Osteocyte (in vitro differentiated cells): Measurements from ENCODE around the gene DIAPH3. TPM values are rescaled to one million over a fixed set of nuclear protein-coding genes. Genes with fewer than 3 reads are reported as not detected.
"Not testable (repeated sequence)": the region's sequence is repeated elsewhere in the genome, so short reads cannot be mapped to it uniquely, and the experiment has no call there.

Source experiments
- DNase-seq: peaks from one replicate; pipeline ENCODE4 v3.0.0; 2021; ENCODE audit warnings: mixed read lengths; ENCODE audit not compliant: unreplicated experiment; ENCODE audit errors: extremely low spot score
- H3K27ac Mint-ChIP-seq: one replicate; pipeline ENCODE4 v1.8.0; 2021; ENCODE audit warnings: mild to moderate bottlenecking, mixed read lengths; ENCODE audit not compliant: unreplicated experiment
- H3K27me3 Mint-ChIP-seq: one replicate; pipeline ENCODE4 v1.8.0; 2021; ENCODE audit warnings: mixed read lengths; ENCODE audit not compliant: unreplicated experiment
- H3K36me3 Mint-ChIP-seq: one replicate; pipeline ENCODE4 v1.8.0; 2021; ENCODE audit warnings: mixed read lengths; ENCODE audit not compliant: unreplicated experiment
- H3K4me1 Mint-ChIP-seq: one replicate; pipeline ENCODE4 v1.8.0; 2021; ENCODE audit warnings: mixed read lengths; ENCODE audit not compliant: unreplicated experiment
- H3K4me3 Mint-ChIP-seq: one replicate; pipeline ENCODE4 v1.8.0; 2021; ENCODE audit warnings: mild to moderate bottlenecking, moderate library complexity, mixed read lengths; ENCODE audit not compliant: unreplicated experiment
- H3K9me3 Mint-ChIP-seq: one replicate; pipeline ENCODE4 v1.8.0; 2021; ENCODE audit warnings: mixed read lengths; ENCODE audit not compliant: unreplicated experiment
- total RNA-seq: library from RNA; stranded (reverse); gene quantifications from 2 replicates; pipeline ENCODE4 v1.2.1, GENCODE V29; 2021
- TF ChIP-seq, protein P1 (sequence below): fragments of 200-600 bp; sonication (generic); IDR thresholded peaks from 2 replicates; pipeline ENCODE4 v1.5.0; 2021; ENCODE audit warnings: antibody characterized with exemption, mild to moderate bottlenecking, moderate library complexity

The DIAPH3 gene
- total RNA-seq, 1 donor from 2014 or later: 12.2 TPM

DNA sequence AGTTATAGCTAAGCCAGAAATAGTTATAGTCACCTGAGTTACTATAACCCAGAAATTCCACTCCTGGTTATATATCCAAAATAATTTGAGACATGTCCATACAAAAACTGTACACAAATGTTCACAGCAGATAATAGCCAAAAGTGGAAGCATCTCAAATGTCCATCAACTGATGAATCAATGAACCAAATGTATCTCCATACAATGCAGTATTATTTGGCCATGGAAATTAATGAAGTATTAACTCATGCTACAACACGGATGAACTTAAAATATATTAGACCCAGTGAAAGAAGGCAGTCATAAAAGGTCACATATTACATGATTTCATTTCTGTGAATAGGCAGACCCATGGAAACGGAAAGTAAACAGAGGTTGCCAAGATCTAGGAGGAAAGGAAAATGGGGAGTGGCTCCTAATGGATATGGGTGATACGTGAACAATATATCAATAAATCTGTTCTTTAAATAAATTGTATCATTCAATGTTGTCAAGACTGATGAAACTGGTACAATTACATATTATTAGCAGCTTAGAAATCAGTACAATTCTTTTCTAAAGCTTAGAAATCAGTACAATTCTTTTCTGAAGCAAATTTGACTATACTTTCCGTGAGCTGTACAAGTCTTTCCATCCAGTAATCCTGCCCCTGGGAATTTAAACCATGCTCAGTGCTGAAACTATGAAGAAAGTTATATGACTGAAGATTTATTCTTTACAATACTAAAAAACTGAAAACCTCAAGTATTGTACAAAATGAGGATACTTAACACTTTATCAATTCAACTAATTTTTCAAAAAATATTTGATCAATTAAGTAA, 47.0 kb upstream of the DIAPH3 start:
- no peaks in the 10 kb centered on the region for H3K9me3 Mint-ChIP-seq
- no peak overlapping the region for H3K27ac Mint-ChIP-seq
- no peak overlapping the region for H3K4me3 Mint-ChIP-seq
- TF ChIP-seq, protein P1, sequence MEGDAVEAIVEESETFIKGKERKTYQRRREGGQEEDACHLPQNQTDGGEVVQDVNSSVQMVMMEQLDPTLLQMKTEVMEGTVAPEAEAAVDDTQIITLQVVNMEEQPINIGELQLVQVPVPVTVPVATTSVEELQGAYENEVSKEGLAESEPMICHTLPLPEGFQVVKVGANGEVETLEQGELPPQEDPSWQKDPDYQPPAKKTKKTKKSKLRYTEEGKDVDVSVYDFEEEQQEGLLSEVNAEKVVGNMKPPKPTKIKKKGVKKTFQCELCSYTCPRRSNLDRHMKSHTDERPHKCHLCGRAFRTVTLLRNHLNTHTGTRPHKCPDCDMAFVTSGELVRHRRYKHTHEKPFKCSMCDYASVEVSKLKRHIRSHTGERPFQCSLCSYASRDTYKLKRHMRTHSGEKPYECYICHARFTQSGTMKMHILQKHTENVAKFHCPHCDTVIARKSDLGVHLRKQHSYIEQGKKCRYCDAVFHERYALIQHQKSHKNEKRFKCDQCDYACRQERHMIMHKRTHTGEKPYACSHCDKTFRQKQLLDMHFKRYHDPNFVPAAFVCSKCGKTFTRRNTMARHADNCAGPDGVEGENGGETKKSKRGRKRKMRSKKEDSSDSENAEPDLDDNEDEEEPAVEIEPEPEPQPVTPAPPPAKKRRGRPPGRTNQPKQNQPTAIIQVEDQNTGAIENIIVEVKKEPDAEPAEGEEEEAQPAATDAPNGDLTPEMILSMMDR: no peak
- H3K27me3 Mint-ChIP-seq: peaks cover 69% of the 10 kb centered on the region
- H3K4me1 Mint-ChIP-seq: no peaks in the 10 kb centered on the region
- DNase-seq: no peak
- no peaks in the 10 kb centered on the region for H3K36me3 Mint-ChIP-seq

DNA sequence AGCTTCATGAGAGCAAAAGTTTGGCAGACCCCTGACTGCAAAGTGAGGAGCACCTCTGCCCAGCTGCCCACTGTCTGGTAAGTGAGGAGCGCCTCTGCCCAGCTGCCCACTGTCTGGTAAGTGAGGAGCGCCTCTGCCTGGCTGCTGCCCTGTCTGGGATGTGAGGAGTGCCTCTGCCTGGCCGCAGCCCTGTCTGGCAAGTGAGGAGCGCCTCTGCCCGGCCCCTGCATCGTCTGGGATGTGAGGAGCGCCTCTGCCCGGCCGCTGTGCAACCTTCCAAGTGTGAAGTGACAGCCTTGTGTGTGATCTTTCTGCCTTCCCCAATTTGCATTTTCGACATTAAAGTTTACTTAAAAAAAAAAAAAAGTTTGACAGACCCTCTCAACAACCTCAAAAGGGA, 41.8 kb upstream of the DIAPH3 start:
- H3K27me3 Mint-ChIP-seq: peaks cover 50% of the 10 kb centered on the region
- not testable (repeated sequence) for H3K36me3 Mint-ChIP-seq, H3K27ac Mint-ChIP-seq, H3K9me3 Mint-ChIP-seq, DNase-seq, H3K4me1 Mint-ChIP-seq, H3K4me3 Mint-ChIP-seq

DNA sequence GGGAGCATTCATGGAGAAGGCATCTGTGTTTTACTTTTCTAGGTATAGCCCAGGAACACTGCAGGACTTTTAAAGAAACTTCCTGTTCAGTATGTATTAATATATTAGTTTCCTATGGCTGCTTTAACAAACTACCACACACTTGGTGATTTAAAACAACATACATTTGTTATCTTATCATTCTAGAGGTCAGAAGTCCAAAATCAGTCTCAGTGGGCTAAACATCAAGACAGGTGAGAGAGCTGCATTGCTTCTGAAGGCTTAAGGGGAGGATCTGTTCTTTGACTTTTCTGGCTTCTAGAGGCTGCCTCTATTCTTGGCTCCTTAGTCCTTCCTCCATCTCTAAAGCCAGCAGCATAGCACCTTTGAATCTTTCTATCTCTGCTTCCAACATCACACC, 37.6 kb upstream of the DIAPH3 start:
- Mint-ChIP-seq H3K36me3 (no peaks in the 10 kb centered on the region), H3K4me3 (no peak overlapping the region), H3K4me1 (no peaks in the 10 kb centered on the region), H3K27ac (no peak overlapping the region), H3K27me3 (peaks cover 32% of the 10 kb centered on the region), H3K9me3 (no peaks in the 10 kb centered on the region)
- TF ChIP-seq, protein P1: no peak
- DNase-seq: no peak

DNA sequence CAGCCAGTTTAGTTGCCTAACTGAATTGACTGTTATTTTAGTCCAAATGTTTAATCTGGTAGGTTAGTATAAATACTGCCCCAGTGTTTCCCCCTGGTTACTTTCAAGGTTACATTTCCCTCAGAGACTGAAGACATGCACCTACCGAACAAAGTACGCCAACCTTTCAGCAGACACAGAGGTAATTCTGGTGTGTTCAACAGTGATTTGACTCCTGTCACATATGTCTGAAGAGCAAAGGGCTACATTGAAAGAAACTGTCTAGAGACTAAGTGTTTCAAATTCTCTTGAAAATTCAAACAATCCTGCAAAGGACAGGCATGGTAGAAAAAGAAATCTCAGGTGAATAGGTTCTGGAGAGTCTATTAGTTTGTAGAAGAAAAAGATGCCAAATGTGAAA, 32.2 kb upstream of the DIAPH3 start:
- Mint-ChIP-seq H3K27me3 (peaks cover 23% of the 10 kb centered on the region), H3K9me3 (peaks cover 13% of the 10 kb centered on the region)
- H3K36me3 Mint-ChIP-seq, H3K4me1 Mint-ChIP-seq, H3K27ac Mint-ChIP-seq, DNase-seq, H3K4me3 Mint-ChIP-seq: not testable (repeated sequence)

DNA sequence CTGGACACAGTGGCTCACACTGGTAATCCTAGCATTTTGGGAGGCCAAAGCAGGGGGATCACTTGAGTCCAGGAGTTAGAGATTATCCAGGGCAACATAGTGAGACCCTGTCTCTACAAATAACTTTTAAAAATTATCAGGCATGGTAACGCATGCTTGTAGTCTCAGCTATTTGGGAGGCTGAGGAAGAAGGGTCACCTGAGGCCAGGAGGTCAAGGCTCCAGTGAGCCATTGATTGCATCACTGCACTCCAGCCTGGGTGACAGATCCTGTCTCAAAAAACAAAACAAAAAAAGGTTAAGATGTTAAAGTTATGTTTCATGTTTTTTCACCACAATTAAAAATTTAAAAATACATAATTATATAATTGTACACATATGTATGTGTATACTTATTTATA, 19.2 kb upstream of the DIAPH3 start:
- peaks cover 14% of the 10 kb centered on the region for H3K27me3 Mint-ChIP-seq
- H3K4me1 Mint-ChIP-seq: no peaks in the 10 kb centered on the region
- H3K36me3 Mint-ChIP-seq: no peaks in the 10 kb centered on the region
- TF ChIP-seq, protein P1: no peak
- no peak overlapping the region for H3K4me3 Mint-ChIP-seq
- no peak overlapping the region for H3K27ac Mint-ChIP-seq
- no peak for DNase-seq
- H3K9me3 Mint-ChIP-seq: no peaks in the 10 kb centered on the region

DNA sequence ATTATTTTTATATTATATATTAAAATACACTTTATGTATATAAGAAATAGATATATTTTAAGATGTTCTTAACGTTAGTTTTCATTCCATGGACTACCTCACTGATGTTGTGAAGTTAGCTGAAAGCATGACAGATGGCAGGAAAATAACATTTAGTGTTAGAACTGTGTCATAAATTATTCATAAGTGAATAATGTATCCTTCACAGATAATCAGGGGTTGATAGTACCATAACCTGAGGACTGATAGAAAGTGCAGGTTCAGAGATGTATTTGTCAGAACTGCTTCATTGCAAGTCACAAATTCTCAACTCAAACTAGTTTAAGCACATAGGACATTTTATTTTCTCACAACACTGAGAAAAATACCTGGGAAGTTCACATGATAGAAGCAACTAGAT, 14.6 kb upstream of the DIAPH3 start:
- no peak for DNase-seq
- no peaks in the 10 kb centered on the region for H3K4me1 Mint-ChIP-seq
- no peaks in the 10 kb centered on the region for H3K36me3 Mint-ChIP-seq
- TF ChIP-seq, protein P1: no peak
- H3K27ac Mint-ChIP-seq: no peak overlapping the region
- no peaks in the 10 kb centered on the region for H3K9me3 Mint-ChIP-seq
- peaks cover 11% of the 10 kb centered on the region for H3K27me3 Mint-ChIP-seq
- H3K4me3 Mint-ChIP-seq: no peak overlapping the region
